ENCODE measurements around the gene TSPAN1. TPM values are rescaled to one million over a fixed set of nuclear protein-coding genes. Genes with fewer than 3 reads are reported as not detected.
A peak's percentile ranks its signal among the peaks of the same experiment; 100 is the strongest.

The TSPAN1 gene
- total RNA-seq, 4 donors from 2014 or later: 2.1 to 7.8 (median 3.3) TPM

GRCh38 chr1:46134660-46135331 lies 40.1 kb upstream of the TSPAN1 start:
- Histone ChIP-seq H3K4me1 (peaks cover 41% of the 10 kb centered on the region), H3K27me3 (peaks cover 22% of the 10 kb centered on the region), H3K4me3 (no peak overlapping the region), H3K27ac (peak overlapping the region; percentile 70), H3K36me3 (no peaks in the 10 kb centered on the region), H3K9me3 (no peaks in the 10 kb centered on the region)
- 25% methylated on average over 3 of the region's 3 CpGs for WGBS
- no peak for TF ChIP-seq CTCF (IDR thresholded peaks at IDR 0.05)
- TF ChIP-seq EP300 (IDR thresholded peaks at IDR 0.05): no peak
- no peak for TF ChIP-seq POLR2AphosphoS5 (IDR thresholded peaks at IDR 0.05)
- TF ChIP-seq POLR2A (IDR thresholded peaks at IDR 0.05): no peak
- no peak for DNase-seq (ENCODE audit: low spot score in 2 of 2)

GRCh38 chr1:46136711-46137110 lies 38.2 kb upstream of the TSPAN1 start:
- no peaks in the 10 kb centered on the region for H3K36me3 ChIP-seq
- H3K27ac ChIP-seq: no peak overlapping the region
- H3K4me1 ChIP-seq: peaks cover 30% of the 10 kb centered on the region
- no peak overlapping the region for H3K4me3 ChIP-seq
- H3K9me3 ChIP-seq: no peaks in the 10 kb centered on the region
- TF ChIP-seq EP300 (IDR thresholded peaks at IDR 0.05): no peak
- no peak for TF ChIP-seq POLR2AphosphoS5 (IDR thresholded peaks at IDR 0.05)
- TF ChIP-seq CTCF (IDR thresholded peaks at IDR 0.05): no peak
- no peak for TF ChIP-seq POLR2A (IDR thresholded peaks at IDR 0.05)
- no peak for DNase-seq (ENCODE audit: low spot score in 2 of 2)
- H3K27me3 ChIP-seq: peaks cover 4% of the 10 kb centered on the region

DNA sequence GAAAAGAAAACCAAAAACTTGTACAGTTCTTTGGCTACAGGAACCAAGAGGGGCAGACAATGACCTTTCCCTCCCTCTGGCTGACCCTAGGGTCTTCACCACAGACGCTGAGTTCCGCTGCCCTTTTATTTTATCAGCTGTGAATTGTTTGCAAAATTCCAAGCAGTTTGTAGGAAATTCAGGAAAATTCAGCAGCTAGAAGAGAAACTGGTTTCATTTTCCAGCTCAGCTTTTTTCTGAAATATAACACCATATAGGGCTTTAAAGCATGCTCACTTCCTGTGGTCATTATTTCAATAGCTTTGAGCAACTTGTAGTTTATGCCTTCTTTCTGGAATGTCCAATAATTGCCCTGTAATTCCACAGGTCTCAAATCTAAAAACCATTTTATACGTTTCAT lies 37.0 kb upstream of the TSPAN1 start:
- 68% methylated on average over 3 of the region's 3 CpGs for WGBS
- Histone ChIP-seq H3K27me3 (no peaks in the 10 kb centered on the region), H3K27ac (no peak overlapping the region), H3K36me3 (no peaks in the 10 kb centered on the region), H3K9me3 (no peaks in the 10 kb centered on the region), H3K4me1 (peaks cover 22% of the 10 kb centered on the region), H3K4me3 (no peak overlapping the region)
- DNase-seq (ENCODE audit: low spot score in 2 of 2): no peak
- no peak for TF ChIP-seq CTCF (IDR thresholded peaks at IDR 0.05)
- no peak for TF ChIP-seq POLR2AphosphoS5 (IDR thresholded peaks at IDR 0.05)
- TF ChIP-seq POLR2A (IDR thresholded peaks at IDR 0.05): no peak
- TF ChIP-seq EP300 (IDR thresholded peaks at IDR 0.05): no peak

DNA sequence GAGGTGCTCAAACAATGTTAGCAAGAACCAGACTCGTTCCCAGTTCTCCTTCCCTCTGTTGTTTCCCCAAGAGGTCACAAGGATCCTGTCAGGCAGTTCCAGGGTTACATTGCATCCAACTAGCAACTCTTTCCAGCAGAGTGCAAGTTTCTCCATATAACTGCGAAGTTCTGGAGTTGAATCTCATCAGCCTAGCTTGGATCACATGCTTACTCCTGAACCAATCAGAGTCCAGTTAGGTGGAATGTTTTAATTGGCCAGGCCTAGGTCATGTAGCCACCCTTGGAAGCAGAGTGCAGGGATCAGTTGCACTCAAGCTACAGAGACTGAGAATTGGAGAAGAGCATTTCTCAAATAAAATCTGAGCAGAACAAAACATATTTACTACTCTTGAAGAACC lies 26.6 kb upstream of the TSPAN1 start:
- H3K36me3 ChIP-seq: no peaks in the 10 kb centered on the region
- TF ChIP-seq POLR2AphosphoS5 (IDR thresholded peaks at IDR 0.05): no peak
- TF ChIP-seq EP300 (IDR thresholded peaks at IDR 0.05): no peak
- TF ChIP-seq POLR2A (IDR thresholded peaks at IDR 0.05): no peak
- no peak for TF ChIP-seq CTCF (IDR thresholded peaks at IDR 0.05)
- H3K4me3 ChIP-seq: no peak overlapping the region
- H3K27ac ChIP-seq: no peak overlapping the region
- no peaks in the 10 kb centered on the region for H3K27me3 ChIP-seq
- H3K4me1 ChIP-seq: no peaks in the 10 kb centered on the region
- no peak for DNase-seq (ENCODE audit: low spot score in 2 of 2)
- no peaks in the 10 kb centered on the region for H3K9me3 ChIP-seq
- 73% methylated on average over 2 of the region's 2 CpGs for WGBS

GRCh38 chr1:46150085-46150484 lies 24.8 kb upstream of the TSPAN1 start:
- 85% methylated on average over 2 of the region's 2 CpGs for WGBS
- no peak for TF ChIP-seq EP300 (IDR thresholded peaks at IDR 0.05)
- no peak for TF ChIP-seq POLR2A (IDR thresholded peaks at IDR 0.05)
- no peak for TF ChIP-seq CTCF (IDR thresholded peaks at IDR 0.05)
- no peak for TF ChIP-seq POLR2AphosphoS5 (IDR thresholded peaks at IDR 0.05)
- H3K27me3 ChIP-seq: no peaks in the 10 kb centered on the region
- DNase-seq (ENCODE audit: low spot score in 2 of 2): no peak
- H3K36me3 ChIP-seq: no peaks in the 10 kb centered on the region
- H3K4me1 ChIP-seq: no peaks in the 10 kb centered on the region
- no peak overlapping the region for H3K4me3 ChIP-seq
- no peaks in the 10 kb centered on the region for H3K9me3 ChIP-seq
- H3K27ac ChIP-seq: no peak overlapping the region
